Chondrocyte (in vitro differentiated cells): ENCODE results near the gene PPP1R9B. TPM values are rescaled to one million over a fixed set of nuclear protein-coding genes. Genes with fewer than 3 reads are reported as not detected.

ENCODE experiments used
- DNase-seq: peaks from one replicate; pipeline ENCODE4 v3.0.0; 2021; ENCODE audit warnings: mixed read lengths, low spot score
- H3K27ac Mint-ChIP-seq: one replicate; pipeline ENCODE4 v1.8.0; 2021; ENCODE audit warnings: mild to moderate bottlenecking, moderate library complexity, mixed read lengths; ENCODE audit not compliant: unreplicated experiment
- H3K27me3 Mint-ChIP-seq: 2 replicates; pipeline ENCODE4 v1.8.0; 2021; ENCODE audit warnings: low read depth, mixed read lengths
- H3K36me3 Mint-ChIP-seq: 2 replicates; pipeline ENCODE4 v1.8.0; 2021; ENCODE audit warnings: low read depth, mixed read lengths
- H3K4me1 Mint-ChIP-seq: 2 replicates; pipeline ENCODE4 v1.8.0; 2021; ENCODE audit warnings: low read depth, mild to moderate bottlenecking, mixed read lengths
- H3K4me3 Mint-ChIP-seq: one replicate; pipeline ENCODE4 v1.8.0; 2021; ENCODE audit warnings: mild to moderate bottlenecking, moderate library complexity, mixed read lengths; ENCODE audit not compliant: unreplicated experiment
- H3K9me3 Mint-ChIP-seq: 2 replicates; pipeline ENCODE4 v1.8.0; 2021; ENCODE audit warnings: low read depth, mixed read lengths
- CTCF ChIP-seq: fragments of 200-600 bp; sonication (generic); IDR thresholded peaks from 2 replicates; pipeline ENCODE4 v1.5.0; 2021; ENCODE audit warnings: antibody characterized with exemption, mild to moderate bottlenecking, moderate library complexity
- total RNA-seq: library from RNA; stranded (reverse); gene quantifications from 3 replicates; pipeline ENCODE4 v1.2.1, GENCODE V29; 2021

The PPP1R9B gene
- total RNA-seq, 1 donor from 2014 or later = 79.3 TPM

GRCh38 chr17:50186661-50187393, 36.4 kb upstream of the PPP1R9B start:
- peak overlapping the region; percentile 55 for H3K4me3 Mint-ChIP-seq
- no peaks in the 10 kb centered on the region for H3K27me3 Mint-ChIP-seq
- no peaks in the 10 kb centered on the region for H3K9me3 Mint-ChIP-seq
- H3K4me1 Mint-ChIP-seq = peaks cover 98% of the 10 kb centered on the region
- TF ChIP-seq CTCF = peak; percentile 5
- peak overlapping the region; percentile 99 for H3K27ac Mint-ChIP-seq
- H3K36me3 Mint-ChIP-seq = peaks cover 65% of the 10 kb centered on the region
- DNase-seq = no peak

- Mint-ChIP-seq H3K27ac (peak overlapping the region; percentile 99), H3K4me3 (peak overlapping the region; percentile 57)
- DNase-seq = no peak
These were observed 35.4 kb upstream of the PPP1R9B start for GRCh38 chr17:50185631-50186471.

GRCh38 chr17:50184611-50185398, 34.3 kb upstream of the PPP1R9B start:
- no peak for TF ChIP-seq CTCF
- peak overlapping the region; percentile 99 for H3K27ac Mint-ChIP-seq
- peak; percentile 79 for DNase-seq
- peak overlapping the region; percentile 57 for H3K4me3 Mint-ChIP-seq
- H3K9me3 Mint-ChIP-seq = no peaks in the 10 kb centered on the region
- peaks cover 54% of the 10 kb centered on the region for H3K36me3 Mint-ChIP-seq
- H3K27me3 Mint-ChIP-seq = no peaks in the 10 kb centered on the region
- H3K4me1 Mint-ChIP-seq = peaks cover 98% of the 10 kb centered on the region

More at GRCh38 chr17:50185631-50186471, 35.4 kb upstream of the PPP1R9B start:
- H3K27me3 Mint-ChIP-seq = no peaks in the 10 kb centered on the region
- H3K9me3 Mint-ChIP-seq = no peaks in the 10 kb centered on the region
- no peak for TF ChIP-seq CTCF
- peaks cover 61% of the 10 kb centered on the region for H3K36me3 Mint-ChIP-seq
- H3K4me1 Mint-ChIP-seq = peaks cover 98% of the 10 kb centered on the region

- DNase-seq = peak; percentile 72
- H3K9me3 Mint-ChIP-seq = no peaks in the 10 kb centered on the region
- peaks cover 97% of the 10 kb centered on the region for H3K4me1 Mint-ChIP-seq
- H3K27me3 Mint-ChIP-seq = no peaks in the 10 kb centered on the region
- TF ChIP-seq CTCF = peak; percentile 65
- H3K4me3 Mint-ChIP-seq = peak overlapping the region; percentile 26
- H3K36me3 Mint-ChIP-seq = peaks cover 50% of the 10 kb centered on the region
- H3K27ac Mint-ChIP-seq = peak overlapping the region; percentile 99
These were observed 33.6 kb upstream of the PPP1R9B start for GRCh38 chr17:50184064-50184463.
